ENCODE results near the gene ZNF44.

The ZNF44 gene

DNA sequence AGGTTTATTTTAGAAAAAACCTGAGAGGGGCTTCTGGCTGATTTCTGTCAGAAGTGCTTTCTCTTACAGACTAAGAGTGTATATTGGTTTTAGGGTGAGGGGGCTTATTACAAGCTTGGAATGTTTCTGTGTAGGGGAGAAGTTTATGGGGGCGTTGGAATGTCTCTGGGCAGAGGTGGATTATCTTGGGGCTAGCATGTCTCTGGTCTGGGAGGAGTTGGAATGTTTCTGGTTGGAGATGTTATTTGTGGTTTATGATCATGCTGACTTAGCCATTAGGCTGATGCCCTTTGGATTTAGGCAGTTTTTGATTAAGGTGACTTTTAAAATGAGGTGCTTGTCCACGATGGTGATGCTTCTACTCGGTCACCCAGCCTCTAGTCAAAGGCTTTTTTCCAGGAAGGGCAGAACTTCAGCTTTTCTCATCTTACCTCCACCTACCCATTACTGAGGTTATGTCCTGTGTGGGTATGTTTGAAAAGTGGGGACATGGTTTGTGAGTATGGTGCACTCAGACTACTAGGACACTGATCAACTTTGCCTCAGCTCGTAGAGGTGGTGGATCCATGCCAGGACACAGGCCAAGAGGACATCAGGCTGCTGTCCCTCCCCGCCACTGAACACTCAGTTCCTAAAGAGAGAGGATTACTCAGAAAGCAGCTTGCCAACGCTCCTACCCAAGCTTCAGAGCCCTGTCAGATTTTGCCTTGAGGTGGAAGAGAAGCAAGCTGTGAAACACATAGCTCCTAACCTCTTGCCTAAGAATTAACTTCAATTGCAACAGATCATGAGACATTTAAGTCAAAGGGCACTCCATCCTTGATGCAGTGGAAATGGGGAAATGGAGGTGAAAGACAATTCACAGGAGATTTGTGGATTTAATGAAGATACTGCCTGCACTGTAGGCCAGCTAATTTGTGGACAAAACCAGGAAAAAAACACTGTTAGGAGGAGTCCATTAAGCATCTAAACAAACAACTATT lies 63.6 kb downstream of the ZNF44 start:
- Histone ChIP-seq H3K9me3 (ENCODE audit: low read length) (peaks cover 14% of the 10 kb centered on the region; the same call in 1 of the 2 replicates), H3K4me1 (ENCODE audit: insufficient read depth, low read length, severe bottlenecking) (no peaks in the 10 kb centered on the region), H2AFZ (ENCODE audit: low read length) (no peak overlapping the region), H3K79me2 (ENCODE audit: insufficient read depth, low read length) (no peaks in the 10 kb centered on the region), H3K9me2 (ENCODE audit: low read depth, low read length) (no peaks in the 10 kb centered on the region), H3K36me3 (ENCODE audit: insufficient read depth, low read length) (no peaks in the 10 kb centered on the region), H3K9ac (ENCODE audit: low read length) (no peak overlapping the region), H3F3A (ENCODE audit: insufficient read depth, low read length) (no peaks in the 10 kb centered on the region), H3K27me3 (ENCODE audit: insufficient read depth, low read length) (no peaks in the 10 kb centered on the region), H3K4me2 (ENCODE audit: low read length) (no peak overlapping the region), H3K27ac (ENCODE audit: low read depth, low read length, poor library complexity, severe bottlenecking) (no peak overlapping the region), H4K20me1 (ENCODE audit: insufficient read depth, low read length) (no peaks in the 10 kb centered on the region), H3K4me3 (ENCODE audit: low read depth, low read length, poor library complexity, severe bottlenecking) (no peak overlapping the region)
- TF ChIP-seq EZH2 (IDR thresholded peaks at IDR 0.05; ENCODE audit: borderline replicate concordance, low read length), result no peak
- TF ChIP-seq, protein P1, sequence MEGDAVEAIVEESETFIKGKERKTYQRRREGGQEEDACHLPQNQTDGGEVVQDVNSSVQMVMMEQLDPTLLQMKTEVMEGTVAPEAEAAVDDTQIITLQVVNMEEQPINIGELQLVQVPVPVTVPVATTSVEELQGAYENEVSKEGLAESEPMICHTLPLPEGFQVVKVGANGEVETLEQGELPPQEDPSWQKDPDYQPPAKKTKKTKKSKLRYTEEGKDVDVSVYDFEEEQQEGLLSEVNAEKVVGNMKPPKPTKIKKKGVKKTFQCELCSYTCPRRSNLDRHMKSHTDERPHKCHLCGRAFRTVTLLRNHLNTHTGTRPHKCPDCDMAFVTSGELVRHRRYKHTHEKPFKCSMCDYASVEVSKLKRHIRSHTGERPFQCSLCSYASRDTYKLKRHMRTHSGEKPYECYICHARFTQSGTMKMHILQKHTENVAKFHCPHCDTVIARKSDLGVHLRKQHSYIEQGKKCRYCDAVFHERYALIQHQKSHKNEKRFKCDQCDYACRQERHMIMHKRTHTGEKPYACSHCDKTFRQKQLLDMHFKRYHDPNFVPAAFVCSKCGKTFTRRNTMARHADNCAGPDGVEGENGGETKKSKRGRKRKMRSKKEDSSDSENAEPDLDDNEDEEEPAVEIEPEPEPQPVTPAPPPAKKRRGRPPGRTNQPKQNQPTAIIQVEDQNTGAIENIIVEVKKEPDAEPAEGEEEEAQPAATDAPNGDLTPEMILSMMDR (IDR thresholded peaks at IDR 0.05; ENCODE audit: low read length), result no peak

DNA sequence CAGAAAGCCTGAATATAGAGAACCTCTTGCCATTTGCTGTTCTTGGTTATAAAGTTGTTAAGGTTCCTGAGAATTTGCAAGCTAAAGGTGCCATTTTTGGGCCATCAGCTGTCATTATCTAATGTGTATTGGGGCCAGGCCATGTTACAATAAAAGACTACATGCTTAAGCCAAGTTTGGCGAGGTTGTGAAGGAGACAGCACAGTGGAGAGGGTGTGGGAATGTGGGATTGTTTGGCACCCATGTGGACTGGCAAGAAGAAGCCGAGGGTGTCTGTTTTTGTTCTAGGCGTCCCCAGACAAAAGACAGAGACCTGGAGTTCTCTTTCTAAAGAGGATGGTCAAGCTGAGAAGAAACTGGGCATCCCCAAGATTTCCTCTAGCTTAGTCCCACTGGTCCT lies 64.7 kb downstream of the ZNF44 start:
- no peaks in the 10 kb centered on the region for H3K36me3 ChIP-seq (ENCODE audit: insufficient read depth, low read length)
- no peak overlapping the region for H3K4me3 ChIP-seq (ENCODE audit: low read depth, low read length, poor library complexity, severe bottlenecking)
- TF ChIP-seq, protein P1 (IDR thresholded peaks at IDR 0.05; ENCODE audit: low read length), result no peak
- TF ChIP-seq EZH2 (IDR thresholded peaks at IDR 0.05; ENCODE audit: borderline replicate concordance, low read length), result no peak
- H3K27me3 ChIP-seq (ENCODE audit: insufficient read depth, low read length), result no peaks in the 10 kb centered on the region
- no peaks in the 10 kb centered on the region for H3K9me2 ChIP-seq (ENCODE audit: low read depth, low read length)
- no peaks in the 10 kb centered on the region for H4K20me1 ChIP-seq (ENCODE audit: insufficient read depth, low read length)
- H3K4me2 ChIP-seq (ENCODE audit: low read length), result no peak overlapping the region
- H3K79me2 ChIP-seq (ENCODE audit: insufficient read depth, low read length), result no peaks in the 10 kb centered on the region
- no peaks in the 10 kb centered on the region for H3F3A ChIP-seq (ENCODE audit: insufficient read depth, low read length)
- no peaks in the 10 kb centered on the region for H3K4me1 ChIP-seq (ENCODE audit: insufficient read depth, low read length, severe bottlenecking)
- H3K27ac ChIP-seq (ENCODE audit: low read depth, low read length, poor library complexity, severe bottlenecking), result no peak overlapping the region
- no peak overlapping the region for H3K9ac ChIP-seq (ENCODE audit: low read length)
- peaks cover 8% of the 10 kb centered on the region; the same call in 1 of the 2 replicates for H3K9me3 ChIP-seq (ENCODE audit: low read length)
- no peak overlapping the region for H2AFZ ChIP-seq (ENCODE audit: low read length)

DNA sequence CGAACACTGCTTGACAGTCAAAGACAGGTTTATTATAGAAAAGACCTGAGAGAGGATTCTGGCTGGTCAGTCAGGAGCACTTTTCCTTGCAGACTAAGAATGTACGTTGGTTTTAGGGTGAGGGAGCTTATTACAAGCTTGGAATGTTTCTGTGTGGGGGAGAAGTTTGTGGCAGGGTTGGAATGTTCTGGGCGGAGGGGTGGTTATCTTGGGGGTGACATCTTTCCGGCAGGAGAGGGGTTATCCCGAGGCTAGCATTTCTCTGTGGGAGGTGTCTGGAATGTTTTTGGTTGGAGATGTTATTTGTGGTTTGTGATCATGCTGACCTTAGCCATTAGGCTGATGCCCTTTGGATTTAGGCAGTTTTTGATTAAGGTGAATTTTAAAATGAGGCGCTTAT lies 70.0 kb downstream of the ZNF44 start:
- no peaks in the 10 kb centered on the region for H4K20me1 ChIP-seq (ENCODE audit: insufficient read depth, low read length)
- TF ChIP-seq, protein P1 (IDR thresholded peaks at IDR 0.05; ENCODE audit: low read length), result no peak
- no peak for TF ChIP-seq EZH2 (IDR thresholded peaks at IDR 0.05; ENCODE audit: borderline replicate concordance, low read length)
- H3K27ac ChIP-seq (ENCODE audit: low read depth, low read length, poor library complexity, severe bottlenecking), result no peak overlapping the region
- H3K27me3 ChIP-seq (ENCODE audit: insufficient read depth, low read length), result no peaks in the 10 kb centered on the region
- no peaks in the 10 kb centered on the region for H3F3A ChIP-seq (ENCODE audit: insufficient read depth, low read length)
- H2AFZ ChIP-seq (ENCODE audit: low read length), result no peak overlapping the region
- no peak overlapping the region for H3K4me2 ChIP-seq (ENCODE audit: low read length)
- H3K9ac ChIP-seq (ENCODE audit: low read length), result no peak overlapping the region
- H3K36me3 ChIP-seq (ENCODE audit: insufficient read depth, low read length), result no peaks in the 10 kb centered on the region
- no peak overlapping the region for H3K4me3 ChIP-seq (ENCODE audit: low read depth, low read length, poor library complexity, severe bottlenecking)
- H3K79me2 ChIP-seq (ENCODE audit: insufficient read depth, low read length), result no peaks in the 10 kb centered on the region
- no peaks in the 10 kb centered on the region; the same call in 1 of the 2 replicates for H3K9me3 ChIP-seq (ENCODE audit: low read length)
- no peaks in the 10 kb centered on the region for H3K9me2 ChIP-seq (ENCODE audit: low read depth, low read length)
- H3K4me1 ChIP-seq (ENCODE audit: insufficient read depth, low read length, severe bottlenecking), result no peaks in the 10 kb centered on the region

Measured in OCI-LY1 (cell line).